NCI-H345 (cell line): Measurements from ENCODE around the gene AKAP6.
A peak's percentile ranks its signal among the peaks of the same experiment; 100 is the strongest.

Source experiments
- DNase-seq: peaks from one replicate; lab custom pipeline; 2025; lab: John Stamatoyannopoulos, UW

The AKAP6 gene

GRCh38 chr14:32329146-32329545 is at the start of gene AKAP6:
Gene AKAP6 (plus strand): TSS chr14:32329298. CDS start chr14:32433494, 104,196 bp downstream.
- DNase-seq = no peak

- DNase-seq = no peak
These were observed 42.5 kb upstream of the AKAP6 start for GRCh38 chr14:32286602-32287001.

GRCh38 chr14:32296366-32296765 is 32.7 kb upstream of the AKAP6 start:
- DNase-seq = no peak

GRCh38 chr14:32298346-32298745 is 30.8 kb upstream of the AKAP6 start:
- DNase-seq = no peak

GRCh38 chr14:32300136-32300535 is 29.0 kb upstream of the AKAP6 start:
- no peak for DNase-seq

GRCh38 chr14:32303865-32304264 is 25.2 kb upstream of the AKAP6 start:
- DNase-seq = no peak

- DNase-seq = no peak
These were observed 24.8 kb upstream of the AKAP6 start for GRCh38 chr14:32304296-32304695.

- DNase-seq = no peak
These were observed 22.5 kb upstream of the AKAP6 start for GRCh38 chr14:32306549-32306948.

GRCh38 chr14:32307881-32308582 is 21.1 kb upstream of the AKAP6 start:
- DNase-seq = no peak

GRCh38 chr14:32310876-32311275 is 18.2 kb upstream of the AKAP6 start:
- DNase-seq = no peak

GRCh38 chr14:32311294-32312009 is 17.6 kb upstream of the AKAP6 start:
- no peak for DNase-seq

GRCh38 chr14:32312010-32312331 is 17.1 kb upstream of the AKAP6 start:
- no peak for DNase-seq

- DNase-seq = no peak
These were observed 15.2 kb upstream of the AKAP6 start for GRCh38 chr14:32313844-32314376.

GRCh38 chr14:32318087-32318795 is 10.9 kb upstream of the AKAP6 start:
- no peak for DNase-seq

- DNase-seq = peak; percentile 44
These were observed 9.6 kb upstream of the AKAP6 start for GRCh38 chr14:32319368-32320049.

GRCh38 chr14:32324601-32325000 is 4.5 kb upstream of the AKAP6 start:
- no peak for DNase-seq

GRCh38 chr14:32327255-32327961 is 1.7 kb upstream of the AKAP6 start:
- no peak for DNase-seq

- DNase-seq = no peak
These were observed 690 bp downstream of the AKAP6 start for GRCh38 chr14:32329690-32330285.

GRCh38 chr14:32330351-32331111 is 1.4 kb downstream of the AKAP6 start:
- DNase-seq = peak; percentile 38

GRCh38 chr14:32331206-32331605 is 2.1 kb downstream of the AKAP6 start:
- peak; percentile 40 for DNase-seq
